Measurements from ENCODE around the gene CDT1. TPM values are rescaled to one million over a fixed set of nuclear protein-coding genes. Genes with fewer than 3 reads are reported as not detected.

CDT1 gene
- total RNA-seq, 1 experiment from 2014 or later = 160 TPM

DNA sequence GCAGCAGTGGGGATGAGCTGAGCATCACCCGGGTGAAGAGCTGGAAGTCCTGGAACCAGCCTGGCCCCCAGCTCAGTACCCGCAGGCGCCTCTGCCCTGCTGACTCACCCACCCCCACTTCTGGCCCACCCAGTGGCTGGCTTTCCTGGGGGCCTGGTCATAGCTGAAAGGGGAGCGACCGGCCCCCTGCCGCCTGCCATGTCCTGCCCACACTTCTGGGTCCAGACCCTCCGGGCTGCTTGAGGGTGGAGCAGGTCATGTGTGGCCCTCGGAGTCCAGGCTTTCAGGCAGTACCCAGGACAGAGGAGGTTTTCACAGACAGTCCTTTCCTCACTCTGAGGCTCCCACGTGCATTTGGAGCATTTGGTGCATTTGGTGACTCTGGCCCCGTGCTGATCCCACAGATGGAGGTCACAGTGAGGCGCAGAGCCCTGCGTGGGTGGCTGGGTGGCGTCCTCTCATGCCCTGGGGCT is 11.5 kb upstream of the CDT1 start:
- Histone ChIP-seq H3K36me3 (ENCODE audit: control insufficient read depth in 1 of 2, insufficient read depth in 2 of 2, low read length in 2 of 2) (no peaks in the 10 kb centered on the region), H3K4me1 (ENCODE audit: control insufficient read depth in 1 of 2, insufficient read depth in 2 of 2, low read length in 2 of 2) (peaks cover 3 to 11% of the 10 kb centered on the region in 2 experiments; a peak in 2 of 4 replicates), H3K9ac (ENCODE audit: low read length) (no peak overlapping the region), H2AFZ (ENCODE audit: low read depth, low read length, poor library complexity, severe bottlenecking) (no peak overlapping the region), H3K9me3 (ENCODE audit: control insufficient read depth in 1 of 2, insufficient read depth in 1 of 2, low read depth in 1 of 2, low read length in 2 of 2) (no peaks in the 10 kb centered on the region), H3K4me3 (replicated peaks in 1 of 2; ENCODE audit: low read depth in 1 of 2, low read length in 2 of 2) (no peak overlapping the region), H3K79me2 (ENCODE audit: insufficient read depth, low read length) (no peaks in the 10 kb centered on the region), H3K27me3 (ENCODE audit: insufficient read depth, low read length) (no peaks in the 10 kb centered on the region), H3K27ac (ENCODE audit: low read depth, low read length) (no peak overlapping the region; the same call in 1 of the 2 replicates), H3K4me2 (ENCODE audit: low read length) (no peak overlapping the region), H3K9me2 (ENCODE audit: insufficient read depth) (no peaks in the 10 kb centered on the region), H4K20me1 (ENCODE audit: insufficient read depth) (no peaks in the 10 kb centered on the region)
- ChIA-PET CTCF (interaction anchor here (2.8 kb wide), 1 partner anchor 55 kb away, joined by 10 read pairs; no protein-coding TSS in a partner anchor), POLR2A (interaction anchor here (0.9 to 1.6 kb wide), 2 partner anchors 9 to 11 kb away, joined by 4 read pairs; no protein-coding TSS in a partner anchor), RAD21 (ENCODE audit: low non-redundant PET in 1 of 2, low total read pairs in 2 of 2, uncharacterized antibody in 2 of 2, unreplicated experiment in 2 of 2) (interaction anchor here in 1 of 2 experiments (0.6 kb wide), 1 partner anchor 156 kb away, joined by 3 read pairs; no protein-coding TSS in a partner anchor)
- no TSS peak for BruUV-seq (replicated peaks)
- DNase-seq (ENCODE audit: low read depth, low spot score) (no peak), ATAC-seq (no peak)
- intact Hi-C loops (cut with micrococcal nuclease) = no loop called here
- TF ChIP-seq CEBPB (IDR thresholded peaks at IDR 0.05; ENCODE audit: low read depth) (no peak), YY1 (IDR thresholded peaks at IDR 0.05; ENCODE audit: extremely low read depth, insufficient replicate concordance, low read depth, low read length) (no peak), SIN3A (IDR thresholded peaks at IDR 0.05; ENCODE audit: low read depth) (no peak), EZH2phosphoT487 (IDR thresholded peaks at IDR 0.05; ENCODE audit: borderline replicate concordance) (no peak), TCF7L2 (IDR thresholded peaks at IDR 0.05; ENCODE audit: borderline replicate concordance, extremely low read depth, insufficient read depth, insufficient read length) (no peak), RAD21 (IDR thresholded peaks at IDR 0.05; ENCODE audit: low read depth) (no peak), ZFX (IDR thresholded peaks at IDR 0.05) (no peak), EGR1 (IDR thresholded peaks at IDR 0.05; ENCODE audit: low read depth) (no peak), ZNF274 (IDR thresholded peaks at IDR 0.05; ENCODE audit: low read depth, low read length) (no peak), FOSL1 (IDR thresholded peaks at IDR 0.05; ENCODE audit: low read depth) (no peak), JUND (IDR thresholded peaks at IDR 0.05) (no peak), ELF1 (IDR thresholded peaks at IDR 0.05; ENCODE audit: borderline replicate concordance, low read depth) (no peak), POLR2AphosphoS5 (IDR thresholded peaks at IDR 0.05; ENCODE audit: low read depth, low read length) (no peak), CBX3 (IDR thresholded peaks at IDR 0.05; ENCODE audit: low read depth) (no peak), EZH2 (IDR thresholded peaks at IDR 0.05) (no peak), SP1 (IDR thresholded peaks at IDR 0.05; ENCODE audit: low read depth) (no peak), SRF (IDR thresholded peaks at IDR 0.05; ENCODE audit: low read depth) (no peak)
- TF ChIP-seq, protein P1, sequence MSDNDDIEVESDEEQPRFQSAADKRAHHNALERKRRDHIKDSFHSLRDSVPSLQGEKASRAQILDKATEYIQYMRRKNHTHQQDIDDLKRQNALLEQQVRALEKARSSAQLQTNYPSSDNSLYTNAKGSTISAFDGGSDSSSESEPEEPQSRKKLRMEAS (IDR thresholded peaks at IDR 0.05) = no peak
- TF ChIP-seq, protein P2, sequence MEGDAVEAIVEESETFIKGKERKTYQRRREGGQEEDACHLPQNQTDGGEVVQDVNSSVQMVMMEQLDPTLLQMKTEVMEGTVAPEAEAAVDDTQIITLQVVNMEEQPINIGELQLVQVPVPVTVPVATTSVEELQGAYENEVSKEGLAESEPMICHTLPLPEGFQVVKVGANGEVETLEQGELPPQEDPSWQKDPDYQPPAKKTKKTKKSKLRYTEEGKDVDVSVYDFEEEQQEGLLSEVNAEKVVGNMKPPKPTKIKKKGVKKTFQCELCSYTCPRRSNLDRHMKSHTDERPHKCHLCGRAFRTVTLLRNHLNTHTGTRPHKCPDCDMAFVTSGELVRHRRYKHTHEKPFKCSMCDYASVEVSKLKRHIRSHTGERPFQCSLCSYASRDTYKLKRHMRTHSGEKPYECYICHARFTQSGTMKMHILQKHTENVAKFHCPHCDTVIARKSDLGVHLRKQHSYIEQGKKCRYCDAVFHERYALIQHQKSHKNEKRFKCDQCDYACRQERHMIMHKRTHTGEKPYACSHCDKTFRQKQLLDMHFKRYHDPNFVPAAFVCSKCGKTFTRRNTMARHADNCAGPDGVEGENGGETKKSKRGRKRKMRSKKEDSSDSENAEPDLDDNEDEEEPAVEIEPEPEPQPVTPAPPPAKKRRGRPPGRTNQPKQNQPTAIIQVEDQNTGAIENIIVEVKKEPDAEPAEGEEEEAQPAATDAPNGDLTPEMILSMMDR (IDR thresholded peaks at IDR 0.05 in 2 of 3, conservative IDR thresholded peaks at IDR 0.05 in 1 of 3; ENCODE audit: borderline replicate concordance in 1 of 3, insufficient read depth in 1 of 3, low read depth in 2 of 3, low read length in 2 of 3) = no peak
- TF ChIP-seq, protein P3, sequence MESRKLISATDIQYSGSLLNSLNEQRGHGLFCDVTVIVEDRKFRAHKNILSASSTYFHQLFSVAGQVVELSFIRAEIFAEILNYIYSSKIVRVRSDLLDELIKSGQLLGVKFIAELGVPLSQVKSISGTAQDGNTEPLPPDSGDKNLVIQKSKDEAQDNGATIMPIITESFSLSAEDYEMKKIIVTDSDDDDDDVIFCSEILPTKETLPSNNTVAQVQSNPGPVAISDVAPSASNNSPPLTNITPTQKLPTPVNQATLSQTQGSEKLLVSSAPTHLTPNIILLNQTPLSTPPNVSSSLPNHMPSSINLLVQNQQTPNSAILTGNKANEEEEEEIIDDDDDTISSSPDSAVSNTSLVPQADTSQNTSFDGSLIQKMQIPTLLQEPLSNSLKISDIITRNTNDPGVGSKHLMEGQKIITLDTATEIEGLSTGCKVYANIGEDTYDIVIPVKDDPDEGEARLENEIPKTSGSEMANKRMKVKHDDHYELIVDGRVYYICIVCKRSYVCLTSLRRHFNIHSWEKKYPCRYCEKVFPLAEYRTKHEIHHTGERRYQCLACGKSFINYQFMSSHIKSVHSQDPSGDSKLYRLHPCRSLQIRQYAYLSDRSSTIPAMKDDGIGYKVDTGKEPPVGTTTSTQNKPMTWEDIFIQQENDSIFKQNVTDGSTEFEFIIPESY (IDR thresholded peaks at IDR 0.05; ENCODE audit: extremely low read depth, insufficient replicate concordance, low read length) = no peak
